Skeletal muscle satellite cell (primary cell): ENCODE results near the gene ATL1.
"Not testable (repeated sequence)": the region's sequence is repeated elsewhere in the genome, so short reads cannot be mapped to it uniquely, and the experiment has no call there.

Source experiments
- H3K27me3 ChIP-seq: 2 replicates; pipeline ENCODE4 v1.7.0; 2013; ENCODE audit warnings: low read length; ENCODE audit not compliant: control insufficient read depth, insufficient read depth
- H3K36me3 ChIP-seq: 2 replicates; pipeline ENCODE4 v1.7.0; 2013; ENCODE audit warnings: mild to moderate bottlenecking, control low read depth, low read length; ENCODE audit not compliant: insufficient read depth
- H3K4me1 ChIP-seq: 2 replicates; pipeline ENCODE4 v1.7.0; 2013; ENCODE audit warnings: low read length; ENCODE audit not compliant: control insufficient read depth, insufficient read depth
- H3K4me2 ChIP-seq: 2 replicates; pipeline ENCODE4 v1.7.0; 2013; ENCODE audit warnings: mild to moderate bottlenecking, low read length
- H3K4me3 ChIP-seq: 2 replicates; pipeline ENCODE4 v1.7.0; 2013; ENCODE audit warnings: low read length
- H3K9ac ChIP-seq: 2 replicates; pipeline ENCODE4 v1.7.0; 2013; ENCODE audit warnings: mild to moderate bottlenecking, low read depth, low read length, moderate library complexity
- H3K9me3 ChIP-seq: replicated peaks from 2 replicates; pipeline ENCODE4 v1.7.0; 2013; ENCODE audit warnings: mild to moderate bottlenecking, control low read depth, low read length

The ATL1 gene

GRCh38 chr14:50624447-50624846 lies 64.5 kb downstream of the ATL1 start:
- Histone ChIP-seq H3K36me3 (peaks cover 5% of the 10 kb centered on the region), H3K9ac (no peak overlapping the region), H3K4me1 (peaks cover 11% of the 10 kb centered on the region), H3K4me2 (no peak overlapping the region), H3K4me3 (no peak overlapping the region), H3K9me3 (no peaks in the 10 kb centered on the region), H3K27me3 (no peaks in the 10 kb centered on the region)

GRCh38 chr14:50624947-50625346 lies 65.0 kb downstream of the ATL1 start:
- H3K4me2 ChIP-seq, H3K9me3 ChIP-seq, H3K4me3 ChIP-seq, H3K9ac ChIP-seq, H3K27me3 ChIP-seq, H3K36me3 ChIP-seq: not testable (repeated sequence)
- H3K4me1 ChIP-seq: peaks cover 11% of the 10 kb centered on the region

- no peaks in the 10 kb centered on the region for H3K4me1 ChIP-seq
- peaks cover 5% of the 10 kb centered on the region for H3K36me3 ChIP-seq
- no peak overlapping the region for H3K4me3 ChIP-seq
- no peak overlapping the region for H3K9ac ChIP-seq
- H3K4me2 ChIP-seq: no peak overlapping the region
- H3K27me3 ChIP-seq: no peaks in the 10 kb centered on the region
- no peaks in the 10 kb centered on the region for H3K9me3 ChIP-seq
These were observed 71.5 kb downstream of the ATL1 start for GRCh38 chr14:50631408-50631821.

- Histone ChIP-seq H3K4me3 (no peak overlapping the region), H3K36me3 (peaks cover 2% of the 10 kb centered on the region), H3K27me3 (no peaks in the 10 kb centered on the region), H3K4me2 (no peak overlapping the region), H3K9ac (no peak overlapping the region), H3K4me1 (no peaks in the 10 kb centered on the region), H3K9me3 (no peaks in the 10 kb centered on the region)
These were observed 74.0 kb downstream of the ATL1 start for GRCh38 chr14:50633954-50634353.

GRCh38 chr14:50635141-50635540 lies 75.2 kb downstream of the ATL1 start:
- no peak overlapping the region for H3K9ac ChIP-seq
- no peak overlapping the region for H3K4me2 ChIP-seq
- peaks cover 12% of the 10 kb centered on the region for H3K36me3 ChIP-seq
- no peaks in the 10 kb centered on the region for H3K4me1 ChIP-seq
- H3K9me3 ChIP-seq: no peaks in the 10 kb centered on the region
- no peak overlapping the region for H3K4me3 ChIP-seq
- no peaks in the 10 kb centered on the region for H3K27me3 ChIP-seq

GRCh38 chr14:50647282-50647681 lies 87.3 kb downstream of the ATL1 start:
- Histone ChIP-seq H3K4me1 (peaks cover 12% of the 10 kb centered on the region), H3K9ac (no peak overlapping the region), H3K4me3 (no peak overlapping the region), H3K27me3 (no peaks in the 10 kb centered on the region), H3K36me3 (peaks cover 12% of the 10 kb centered on the region), H3K4me2 (no peak overlapping the region), H3K9me3 (no peaks in the 10 kb centered on the region)

GRCh38 chr14:50647753-50648152 lies 87.8 kb downstream of the ATL1 start:
- no peak overlapping the region for H3K4me2 ChIP-seq
- no peak overlapping the region for H3K9ac ChIP-seq
- no peaks in the 10 kb centered on the region for H3K27me3 ChIP-seq
- H3K4me3 ChIP-seq: no peak overlapping the region
- H3K9me3 ChIP-seq: no peaks in the 10 kb centered on the region
- H3K4me1 ChIP-seq: peaks cover 12% of the 10 kb centered on the region
- peaks cover 12% of the 10 kb centered on the region for H3K36me3 ChIP-seq

GRCh38 chr14:50649691-50650090 lies 89.7 kb downstream of the ATL1 start:
- Histone ChIP-seq H3K4me2 (no peak overlapping the region), H3K4me1 (peaks cover 12% of the 10 kb centered on the region)

GRCh38 chr14:50656776-50657175 lies 96.8 kb downstream of the ATL1 start:
- Histone ChIP-seq H3K36me3 (peaks cover 19% of the 10 kb centered on the region), H3K4me3 (no peak overlapping the region), H3K9ac (no peak overlapping the region), H3K4me2 (no peak overlapping the region), H3K27me3 (no peaks in the 10 kb centered on the region), H3K4me1 (peaks cover 14% of the 10 kb centered on the region), H3K9me3 (no peaks in the 10 kb centered on the region)

More at GRCh38 chr14:50649691-50650090, 89.7 kb downstream of the ATL1 start:
- Histone ChIP-seq H3K27me3 (no peaks in the 10 kb centered on the region), H3K9me3 (no peaks in the 10 kb centered on the region), H3K4me3 (no peak overlapping the region), H3K36me3 (peaks cover 5% of the 10 kb centered on the region), H3K9ac (no peak overlapping the region)

GRCh38 chr14:50657753-50658152 lies 97.8 kb downstream of the ATL1 start:
- Histone ChIP-seq H3K4me2 (peak overlapping the region; percentile 50), H3K27me3 (no peaks in the 10 kb centered on the region), H3K9ac (no peak overlapping the region), H3K4me3 (no peak overlapping the region), H3K4me1 (peaks cover 14% of the 10 kb centered on the region), H3K36me3 (peaks cover 21% of the 10 kb centered on the region), H3K9me3 (no peaks in the 10 kb centered on the region)

GRCh38 chr14:50658203-50658602 lies 98.3 kb downstream of the ATL1 start:
- Histone ChIP-seq H3K4me1 (peaks cover 14% of the 10 kb centered on the region), H3K4me3 (no peak overlapping the region), H3K27me3 (no peaks in the 10 kb centered on the region), H3K9me3 (no peaks in the 10 kb centered on the region), H3K4me2 (peak overlapping the region; percentile 50), H3K36me3 (peaks cover 21% of the 10 kb centered on the region), H3K9ac (no peak overlapping the region)

GRCh38 chr14:50659327-50659974 lies 99.5 kb downstream of the ATL1 start:
- Histone ChIP-seq H3K9me3 (no peaks in the 10 kb centered on the region), H3K36me3 (peaks cover 22% of the 10 kb centered on the region), H3K27me3 (no peaks in the 10 kb centered on the region), H3K4me1 (peaks cover 14% of the 10 kb centered on the region), H3K4me3 (no peak overlapping the region), H3K4me2 (no peak overlapping the region), H3K9ac (no peak overlapping the region)
